IPS DF 19.7 (cell line): ENCODE data around the gene NOX1.
A peak's percentile ranks its signal among the peaks of the same experiment; 100 is the strongest.
"Not testable (repeated sequence)": the region's sequence is repeated elsewhere in the genome, so short reads cannot be mapped to it uniquely, and the experiment has no call there.

Experiments
- DNase-seq: peaks from one replicate; pipeline ENCODE4 v3.0.0-alpha.2; 2013; ENCODE audit warnings: low read depth, low spot score

Gene NOX1

DNA sequence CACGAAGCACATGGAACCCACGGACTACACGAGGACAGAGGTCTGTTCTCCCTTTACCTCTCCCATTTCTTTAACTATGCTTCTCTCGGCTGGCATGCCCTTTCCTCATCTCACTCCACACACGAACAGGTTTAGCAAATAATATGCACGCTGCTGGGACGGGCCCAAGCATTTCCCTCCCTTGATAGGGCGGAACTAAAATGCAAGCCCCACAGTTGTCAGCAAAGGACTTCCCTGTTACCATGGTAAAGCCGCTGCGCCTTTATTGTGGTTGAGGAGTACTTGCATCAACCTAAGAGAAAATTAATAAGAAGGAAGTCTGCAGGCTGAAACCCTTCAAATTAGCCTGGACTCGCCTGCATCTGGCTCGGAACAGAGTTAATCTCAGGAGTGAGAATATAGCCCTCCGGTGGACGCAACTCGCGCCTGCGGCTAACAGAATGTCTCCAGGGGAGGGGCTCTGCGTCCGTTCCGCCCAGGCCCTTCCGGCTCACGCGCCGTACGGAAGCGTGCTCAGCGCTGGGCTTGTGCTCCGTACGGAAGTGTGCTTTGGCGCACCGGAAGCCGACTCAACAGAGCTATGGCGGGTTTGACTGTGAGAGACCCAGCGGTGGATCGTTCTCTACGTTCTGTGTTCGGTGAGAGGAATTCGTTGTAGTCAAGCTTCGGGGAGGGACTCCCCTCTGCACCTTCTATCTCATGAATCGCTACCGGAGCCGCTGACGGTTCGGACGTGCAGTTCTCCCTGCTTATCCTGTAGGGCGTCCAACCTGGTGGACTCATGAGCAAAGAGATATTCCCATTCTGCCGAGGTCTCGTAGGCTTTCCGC lies 54.1 kb downstream of the NOX1 start, which contains the start of gene CSTF2:
Gene CSTF2, plus strand, starts transcription at position 555 of the 830 bp plus-strand sequence. Its CDS starts 26 bp downstream, at position 581.
- peak; percentile 35 for DNase-seq

DNA sequence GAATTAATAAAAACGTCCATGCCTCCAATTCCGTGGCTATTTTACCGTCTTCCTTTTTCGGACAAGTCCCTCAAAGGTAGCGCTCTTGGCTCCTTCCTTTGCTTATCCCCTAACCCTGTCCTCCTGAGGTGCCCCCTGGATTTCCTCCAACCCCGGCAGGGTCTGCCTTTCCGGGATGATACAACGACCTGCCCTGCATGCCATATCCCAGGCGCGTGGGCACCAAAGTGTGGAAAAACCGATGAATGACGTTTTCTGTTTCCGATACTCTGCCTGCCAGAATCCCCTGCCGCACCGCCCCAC lies 54.7 kb downstream of the NOX1 start:
- DNase-seq = no peak

DNA sequence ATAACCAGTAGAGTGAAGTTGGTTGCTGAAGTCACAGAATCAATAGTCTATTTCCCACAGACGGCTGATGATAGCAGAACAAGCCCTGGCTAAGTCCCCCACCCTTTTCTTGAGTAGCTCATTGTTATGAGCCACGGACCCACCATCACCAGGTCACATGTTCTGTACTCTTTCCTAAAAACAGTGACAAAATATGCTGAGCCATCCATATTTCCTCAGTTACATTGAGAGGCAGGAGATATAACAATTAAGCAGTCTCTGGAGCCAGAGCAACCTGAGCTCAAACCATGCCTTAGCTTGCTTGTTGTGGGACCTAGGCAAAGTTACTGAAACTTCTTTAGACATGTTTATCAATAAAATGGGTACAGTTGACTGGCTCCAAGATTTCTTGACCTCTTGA lies 56.8 kb downstream of the NOX1 start:
- DNase-seq = no peak

DNA sequence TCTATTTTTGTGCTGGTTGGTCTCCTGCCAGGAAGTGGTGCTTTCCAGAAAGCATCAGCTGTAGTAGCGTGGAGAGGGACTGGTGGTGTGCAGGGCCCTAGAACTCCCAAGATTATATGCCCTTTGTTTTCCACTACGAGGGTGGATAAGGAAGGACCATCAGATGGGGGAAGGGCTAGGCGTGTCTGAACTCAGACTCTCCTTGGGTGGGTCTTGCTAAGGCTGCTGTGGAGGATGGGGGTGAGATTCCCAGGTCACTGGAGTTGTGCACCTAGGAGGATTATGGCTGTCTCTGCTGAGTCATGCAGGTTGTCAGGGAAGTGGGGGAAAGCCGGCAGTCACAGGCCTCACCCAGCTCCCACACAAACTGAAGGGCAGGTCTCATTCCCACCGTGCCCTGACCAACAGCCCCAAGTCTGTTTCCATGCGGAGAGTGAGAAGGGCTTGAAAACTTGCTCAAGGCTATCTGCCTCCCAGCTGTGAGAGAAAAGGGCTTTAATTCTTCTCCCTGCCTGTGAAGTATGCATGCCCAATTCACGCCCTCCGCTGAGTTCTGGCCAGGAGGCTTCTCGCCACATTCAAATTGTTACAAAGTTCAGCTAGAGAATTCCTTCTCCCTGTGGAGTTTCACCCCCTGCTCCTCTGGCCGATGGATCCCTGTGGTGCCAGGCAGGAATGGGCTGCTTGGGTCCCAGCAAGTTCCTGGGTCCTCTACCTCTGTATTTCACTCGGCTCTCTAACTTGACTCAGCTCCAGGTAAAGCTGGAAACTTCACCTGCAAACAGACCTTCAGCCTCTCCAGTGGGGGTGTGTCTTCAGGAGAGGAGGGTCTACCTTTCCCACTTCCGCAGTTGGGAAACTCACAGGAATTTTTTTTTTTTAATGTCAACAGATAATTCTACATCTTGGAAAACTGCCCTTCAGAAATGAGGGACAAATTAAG lies 61.7 kb downstream of the NOX1 start:
- no peak for DNase-seq

DNA sequence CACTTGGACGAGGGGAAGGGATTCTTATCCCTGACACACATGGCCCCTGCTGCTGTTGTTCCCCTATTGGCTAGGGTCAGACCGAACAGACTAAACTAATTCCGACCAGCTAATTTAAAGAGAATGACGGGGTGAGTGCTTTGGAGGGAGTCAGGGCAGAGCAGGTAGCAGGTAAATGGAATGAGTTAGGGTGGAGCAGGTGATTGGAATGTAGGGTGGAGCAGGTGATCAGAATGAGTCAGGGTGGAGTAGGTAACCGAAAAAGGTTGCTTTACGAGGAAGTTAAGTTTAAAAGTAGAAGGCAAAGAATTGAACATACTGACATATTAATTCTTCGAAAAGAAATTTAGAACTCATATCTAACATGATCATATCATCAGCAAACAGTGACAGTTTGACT lies 65.9 kb downstream of the NOX1 start:
- not testable (repeated sequence) for DNase-seq

DNA sequence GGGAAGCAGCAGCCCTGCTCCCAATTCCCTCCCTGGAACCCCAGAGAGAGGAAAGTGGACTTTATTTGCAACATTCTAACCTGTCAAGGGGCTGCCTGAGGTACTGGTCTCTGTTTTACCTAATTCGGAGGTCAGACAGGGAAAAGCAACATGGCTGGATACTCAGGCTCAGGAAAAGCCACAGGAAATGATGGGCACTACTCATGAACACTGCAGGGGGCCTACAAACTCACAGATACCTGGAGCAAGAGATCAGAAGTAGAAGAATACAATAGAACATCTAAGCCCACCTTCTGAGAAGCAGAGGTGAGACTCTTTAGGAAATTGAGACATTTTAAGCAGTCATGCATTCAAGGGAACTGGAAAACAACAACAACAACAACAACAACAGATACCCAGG lies 69.4 kb downstream of the NOX1 start:
- DNase-seq = no peak

DNA sequence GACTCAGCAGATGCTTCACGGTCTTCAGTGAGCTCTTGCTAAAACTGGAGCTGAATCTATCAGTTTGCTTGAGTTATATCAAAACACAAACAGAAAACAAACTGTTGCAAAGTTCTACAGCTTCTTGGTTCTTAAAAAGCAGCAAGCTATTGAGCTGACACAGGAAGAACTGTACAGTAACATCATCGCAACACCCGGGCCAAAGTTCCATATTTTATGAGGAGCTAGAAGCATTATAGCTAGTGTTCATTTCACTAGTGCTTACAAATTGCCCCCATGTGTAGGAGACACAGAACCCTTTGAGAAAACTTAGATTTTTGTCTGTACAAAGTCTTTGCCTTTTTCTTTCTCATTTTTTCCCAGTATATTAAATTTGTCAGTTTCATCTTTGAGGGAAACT lies 71.3 kb downstream of the NOX1 start:
- no peak for DNase-seq

DNA sequence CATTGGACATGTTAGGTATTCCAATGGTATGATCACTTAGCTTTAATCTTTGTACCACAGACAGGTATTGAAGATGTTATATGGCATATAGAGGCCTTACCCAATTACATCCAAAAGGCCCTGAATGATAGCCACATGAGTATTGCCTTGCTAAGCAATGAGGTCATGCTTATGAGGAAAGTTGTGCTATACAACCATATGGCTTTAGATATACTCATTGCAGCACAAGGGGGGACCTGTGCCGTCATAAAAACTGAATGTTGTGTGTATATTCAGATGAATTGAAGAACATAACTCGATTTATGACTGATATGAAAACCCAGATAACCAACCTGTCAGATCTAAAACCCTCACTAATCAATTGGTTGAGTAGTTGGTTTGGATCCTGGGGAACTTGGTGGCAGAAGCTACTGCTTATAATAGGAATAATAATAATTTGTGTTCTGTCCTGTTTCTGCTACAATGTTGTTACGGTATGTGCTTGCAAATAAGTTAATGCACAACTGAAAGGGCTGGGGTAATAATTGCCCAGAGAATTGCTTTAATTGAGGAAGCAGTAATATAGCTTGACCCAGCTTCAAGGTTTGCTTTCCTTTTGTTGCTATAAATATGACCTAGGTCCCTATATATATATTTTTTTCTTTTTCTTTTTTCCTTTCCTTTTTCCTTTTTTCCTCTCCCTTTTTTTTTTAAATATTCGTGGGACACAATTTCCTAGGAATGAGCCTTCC lies 75.5 kb downstream of the NOX1 start:
- no peak for DNase-seq

DNA sequence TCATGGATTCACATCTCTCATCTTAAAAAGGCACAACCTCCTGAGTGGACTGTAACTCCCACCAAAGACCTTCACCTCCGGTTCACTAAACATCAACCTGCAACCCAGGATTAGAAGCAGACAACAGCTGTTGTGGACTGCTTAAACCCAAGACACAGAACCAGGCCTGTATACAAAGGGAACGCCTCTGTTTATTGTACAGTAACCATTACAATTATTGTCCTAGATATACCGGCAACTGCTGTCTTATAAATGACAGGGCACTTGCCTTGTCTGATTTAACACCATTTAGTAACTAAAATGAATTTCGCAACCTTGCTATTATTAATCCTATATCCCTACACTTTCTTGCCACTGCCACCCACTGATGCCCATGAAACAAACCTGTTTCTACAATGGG lies 76.8 kb downstream of the NOX1 start:
- DNase-seq = no peak

DNA sequence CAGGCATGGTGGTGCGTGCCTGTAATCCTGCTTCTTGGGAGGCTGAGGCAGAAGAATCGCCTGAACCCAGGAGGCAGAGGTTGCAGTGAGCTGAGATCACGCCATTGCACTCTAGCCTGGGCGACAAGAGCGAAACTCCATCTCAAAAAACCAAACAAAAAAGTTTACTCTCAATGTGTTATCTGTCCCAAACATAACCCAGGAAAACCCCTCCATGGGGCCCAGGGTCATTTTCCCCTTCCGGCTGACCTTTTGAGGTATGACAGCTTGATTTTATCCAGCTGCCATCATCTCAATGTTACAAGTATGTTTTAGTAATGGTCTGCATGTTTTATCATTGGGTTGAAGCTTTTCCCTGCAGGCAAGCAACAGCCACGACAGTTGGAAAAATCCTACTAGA lies 77.8 kb downstream of the NOX1 start:
- not testable (repeated sequence) for DNase-seq
